Nucleus accumbens (tissue), 56 donors: ENCODE measurements around the gene ARHGAP24.

ENCODE experiments used
- DNase-seq, 56 donors: peaks; one replicate each; lab custom pipeline; 2025; lab: John Stamatoyannopoulos, UW

ARHGAP24 gene

DNA sequence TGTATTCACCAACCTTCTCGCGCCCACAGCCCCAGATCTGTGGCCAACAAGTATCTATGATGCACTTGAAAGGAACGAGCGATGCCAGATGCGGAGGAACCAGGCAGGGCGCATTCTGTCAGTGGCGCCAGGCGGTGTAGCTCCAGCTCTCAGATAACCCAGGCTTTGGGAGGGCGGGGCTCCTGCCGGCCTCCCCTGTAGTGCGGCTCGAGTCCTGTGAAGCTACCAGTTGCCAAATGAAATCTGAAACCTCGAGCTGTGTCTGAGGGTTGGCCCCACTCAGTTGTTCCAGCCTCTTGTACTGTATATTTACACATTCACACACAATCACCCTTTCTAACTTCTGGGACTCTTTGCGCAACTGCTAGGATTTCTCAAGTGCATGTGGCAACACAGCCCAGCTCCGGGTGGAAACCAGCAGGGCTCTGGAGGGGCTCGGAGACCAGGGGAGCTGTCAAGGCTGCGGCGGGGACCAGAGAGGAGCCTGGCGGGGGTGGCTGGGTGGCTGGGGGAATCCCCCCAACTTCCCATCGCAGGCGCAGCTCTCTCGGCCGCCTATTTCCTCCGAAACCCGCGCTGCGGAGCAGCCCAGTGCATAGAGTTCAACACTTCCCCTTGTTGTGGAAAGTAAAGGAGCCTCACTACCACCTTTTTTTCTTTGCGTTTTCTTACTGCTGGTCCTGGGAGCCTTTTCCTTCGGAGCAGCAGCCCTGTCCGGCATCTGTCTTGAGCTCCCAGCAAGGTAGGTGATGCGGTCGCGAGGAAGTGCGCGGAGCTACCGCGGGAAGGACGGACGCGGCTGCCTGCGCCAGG is at the start of gene ARHGAP24:
Gene ARHGAP24, plus strand, starts transcription at position 333 of the 813 bp plus-strand sequence.
- peak in 46 of 56 donors; percentile 2 to 67 (median 23) for DNase-seq

DNA sequence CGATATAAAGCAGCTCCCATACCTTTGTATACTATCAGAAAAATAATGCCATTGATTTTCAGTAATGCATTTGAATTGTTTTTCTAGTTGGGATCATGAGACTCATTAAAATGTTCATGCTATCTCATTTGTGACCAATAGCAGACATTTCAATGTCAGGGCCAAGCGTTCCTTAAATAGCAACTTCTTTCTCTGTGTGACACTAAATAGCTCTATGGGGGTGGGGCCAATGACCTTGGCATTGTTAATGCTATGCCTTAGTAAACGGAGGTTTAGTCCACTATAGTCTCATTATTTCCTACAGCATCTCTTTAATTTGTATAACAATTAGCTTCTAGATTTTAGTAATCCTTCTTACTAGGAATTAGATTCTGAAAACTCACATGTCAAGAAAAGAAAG is 48.6 kb upstream of the ARHGAP24 start:
- DNase-seq = no peak

DNA sequence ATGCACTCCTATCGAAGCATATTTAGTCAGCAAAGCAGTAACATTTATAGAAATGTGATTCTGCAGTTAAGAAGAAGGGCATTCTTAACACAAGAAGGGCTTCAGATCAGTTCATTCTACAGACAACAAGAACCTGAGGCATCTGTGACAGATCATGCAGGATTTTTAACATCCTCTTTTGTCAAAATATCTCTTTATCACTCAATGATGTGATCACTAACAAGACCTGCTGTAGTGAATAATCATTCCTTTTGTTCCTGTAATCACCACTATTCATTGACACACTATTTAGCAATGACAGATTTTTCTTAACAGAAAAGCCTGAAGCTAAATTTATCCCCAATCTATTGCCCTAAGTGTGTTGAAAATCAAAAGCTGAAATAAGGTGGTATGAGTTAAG is 47.8 kb upstream of the ARHGAP24 start:
- no peak for DNase-seq

DNA sequence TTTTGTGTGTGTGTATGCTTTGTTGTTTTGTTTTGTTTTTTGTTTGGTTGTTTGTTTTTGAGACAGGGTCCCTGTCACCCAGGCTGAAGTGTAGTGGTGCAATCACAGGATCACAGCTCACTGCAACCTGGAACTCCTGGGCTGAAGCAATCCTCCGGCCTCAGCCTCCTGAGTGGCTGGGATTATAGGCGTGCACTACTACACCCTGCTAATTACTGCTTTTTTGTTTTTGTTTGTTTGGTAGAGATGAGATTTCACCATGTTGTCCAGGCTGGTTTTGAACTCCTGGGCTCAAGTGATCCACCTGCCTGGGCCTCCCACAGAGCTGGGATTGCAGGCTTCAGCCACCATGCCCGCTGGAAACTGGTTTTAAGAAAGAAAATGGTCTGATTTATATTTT is 44.7 kb upstream of the ARHGAP24 start:
- no peak for DNase-seq

DNA sequence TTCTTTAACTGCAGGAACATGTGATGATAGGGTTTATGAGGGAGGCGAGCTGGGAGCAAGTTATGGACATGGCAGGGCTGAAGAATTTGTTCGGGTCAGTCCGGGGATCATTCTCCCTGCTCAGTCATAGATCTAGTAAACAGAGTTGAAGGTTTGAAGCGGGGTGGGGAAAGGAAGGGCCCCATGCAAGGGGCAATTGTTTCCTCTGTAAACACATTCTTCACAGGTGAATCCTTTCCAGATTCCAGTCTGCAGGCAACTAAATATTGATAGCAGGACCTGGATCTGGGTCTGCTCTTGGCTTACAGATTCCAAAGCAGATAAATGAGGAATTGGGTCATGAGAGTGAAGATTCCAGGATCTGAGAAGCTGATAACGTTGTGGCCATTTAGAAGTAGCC is 44.3 kb upstream of the ARHGAP24 start:
- DNase-seq = no peak

DNA sequence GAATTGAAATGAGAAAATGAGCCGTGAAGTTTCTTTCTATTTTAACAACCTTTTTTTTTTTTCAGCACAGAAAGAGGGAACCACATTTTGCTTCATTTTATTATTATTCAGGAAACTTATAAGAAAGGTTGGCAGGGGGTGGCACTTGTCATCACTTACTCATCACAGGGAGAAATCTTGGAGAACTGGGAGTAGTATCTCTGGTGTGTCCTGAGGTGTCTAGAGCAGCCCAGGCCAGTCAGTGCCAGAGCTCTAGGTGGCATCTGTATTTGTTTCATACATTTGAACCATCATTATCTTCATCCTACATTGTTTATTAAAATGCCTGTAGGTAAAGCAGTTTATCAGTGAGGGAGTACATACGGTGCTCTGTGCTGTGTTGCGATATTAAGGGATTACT is 43.8 kb upstream of the ARHGAP24 start:
- DNase-seq = peak in 1 of 56 donors; percentile 1

DNA sequence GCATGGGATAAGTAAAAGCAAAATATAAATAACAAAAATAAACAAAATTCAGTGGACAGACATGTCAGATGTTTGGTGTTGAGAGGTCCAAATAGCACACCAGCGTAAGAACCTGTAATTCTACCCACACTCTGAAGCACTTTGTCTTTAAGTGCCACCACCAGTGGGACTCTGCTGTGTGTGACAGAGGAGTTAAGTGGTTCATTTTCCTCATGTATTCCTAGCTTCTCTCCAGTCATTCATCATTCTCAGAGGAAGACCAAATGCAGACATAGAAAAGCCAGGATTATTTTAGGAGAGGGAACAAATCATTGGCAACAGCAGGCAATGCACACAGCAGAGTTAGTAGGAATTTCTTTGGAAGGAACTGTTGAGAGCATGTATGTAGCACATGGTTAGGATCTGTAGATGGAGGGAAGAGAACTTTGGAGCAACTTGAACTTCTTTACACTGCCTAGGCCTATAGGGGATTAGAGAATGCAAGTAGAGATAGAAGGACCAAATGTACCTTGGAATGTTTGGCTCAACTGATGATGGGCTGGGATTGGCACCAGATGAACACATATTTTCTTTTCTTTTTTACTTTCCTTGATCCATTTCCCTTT is 43.0 kb upstream of the ARHGAP24 start:
- no peak for DNase-seq

DNA sequence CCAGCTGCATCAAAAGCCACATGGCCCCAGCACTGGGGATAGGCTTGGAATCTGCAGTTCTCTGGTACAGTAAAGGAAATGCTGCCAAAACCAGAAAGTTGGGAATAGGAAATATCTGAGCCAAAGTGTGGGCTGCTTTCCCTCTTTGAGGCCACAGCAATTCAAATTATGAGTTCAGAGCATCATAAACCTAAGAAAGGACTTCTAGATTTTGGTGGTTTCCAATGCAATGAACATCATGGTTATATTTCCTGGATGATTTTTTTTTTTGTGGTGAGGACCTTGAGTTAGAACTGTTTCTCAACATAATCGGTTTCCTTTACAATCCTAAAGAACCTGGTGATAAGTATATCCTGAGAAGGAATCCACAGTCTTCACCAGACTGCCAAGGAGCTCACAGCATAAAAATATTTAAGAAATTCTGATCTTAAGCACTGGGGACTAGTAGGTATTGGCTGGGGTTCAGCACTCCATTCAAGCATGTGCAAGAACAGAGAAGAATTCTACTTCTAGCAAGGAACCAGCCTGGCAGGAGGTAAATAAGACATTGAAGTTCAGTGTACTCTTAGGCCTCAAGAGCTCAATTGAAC is 29.8 kb upstream of the ARHGAP24 start:
- DNase-seq = no peak

DNA sequence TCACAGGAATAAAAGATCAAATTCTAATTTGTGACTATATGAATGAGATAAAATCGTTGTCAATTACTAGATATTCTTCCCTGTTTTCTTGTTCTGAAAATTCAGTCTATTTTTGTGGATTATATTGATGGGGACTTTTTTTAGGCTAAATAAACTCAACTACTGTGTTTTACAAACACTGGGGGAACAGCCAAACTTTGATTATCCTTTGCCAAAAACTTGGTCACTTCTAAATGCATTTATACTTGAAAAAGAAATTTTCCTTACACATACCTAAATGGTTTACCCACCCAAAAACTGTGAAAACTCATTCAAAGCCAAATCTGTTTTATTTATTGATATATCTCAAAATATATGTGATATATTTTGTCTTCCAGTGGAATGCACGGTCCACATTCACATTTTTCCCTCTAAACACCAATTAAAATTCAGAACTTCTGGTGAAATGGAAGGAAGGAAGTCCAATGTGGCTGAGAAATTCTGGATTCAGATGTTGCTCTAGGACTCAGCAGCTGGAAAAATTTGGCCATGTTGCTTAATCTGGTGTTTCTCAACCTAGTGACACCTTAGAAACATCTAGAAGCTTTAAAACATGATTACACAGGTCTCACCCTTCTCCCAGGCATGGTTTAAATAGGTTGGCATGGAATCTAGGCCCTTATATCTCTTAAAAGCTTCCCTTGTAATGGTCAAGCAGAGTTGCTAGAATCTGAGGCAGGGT is 28.6 kb upstream of the ARHGAP24 start:
- DNase-seq = no peak

DNA sequence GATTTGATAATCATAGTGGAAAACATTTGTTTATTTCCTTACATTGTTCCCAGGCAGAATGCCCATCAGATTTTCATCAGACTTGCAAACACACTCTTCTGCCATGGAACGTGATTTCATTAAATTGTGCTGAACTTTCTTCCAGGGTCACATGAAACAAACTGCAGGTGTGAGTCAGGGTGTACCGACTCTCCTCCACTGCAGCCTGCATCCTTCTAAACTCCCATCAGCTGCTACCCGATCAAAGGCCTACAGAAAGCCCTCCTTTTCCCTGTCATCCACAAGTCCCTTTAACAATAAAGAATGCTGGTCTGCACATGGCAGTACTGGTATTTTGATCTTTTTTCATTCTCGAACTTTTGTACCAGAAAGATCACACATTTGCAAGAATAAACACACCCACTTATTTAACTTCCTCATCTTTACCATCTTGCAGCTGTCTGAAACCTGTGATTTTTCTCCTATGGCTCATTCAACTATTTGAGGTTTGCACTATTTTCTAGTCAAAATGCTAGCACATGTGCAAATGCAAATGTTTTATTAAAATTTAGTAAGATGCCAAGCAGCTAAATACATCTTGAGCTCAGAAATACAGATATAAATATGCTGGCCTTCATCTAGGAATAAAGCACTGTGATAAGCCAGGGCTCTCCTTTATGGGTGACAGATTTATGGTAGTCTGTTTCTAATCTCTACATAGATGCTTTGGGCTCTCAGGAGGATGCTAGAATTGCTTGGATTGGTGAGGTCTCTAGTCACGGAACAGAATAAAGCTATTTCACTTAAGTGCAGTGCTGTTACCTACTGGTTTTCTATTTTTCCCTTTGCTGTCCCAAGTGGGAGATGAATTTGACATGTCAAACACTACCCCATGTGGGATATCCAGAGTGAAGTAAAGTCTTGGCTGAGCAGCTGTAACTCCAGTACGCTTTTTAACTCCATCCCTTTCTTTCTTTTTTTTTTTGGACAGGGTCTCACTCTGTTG is 25.8 kb upstream of the ARHGAP24 start:
- no peak for DNase-seq

DNA sequence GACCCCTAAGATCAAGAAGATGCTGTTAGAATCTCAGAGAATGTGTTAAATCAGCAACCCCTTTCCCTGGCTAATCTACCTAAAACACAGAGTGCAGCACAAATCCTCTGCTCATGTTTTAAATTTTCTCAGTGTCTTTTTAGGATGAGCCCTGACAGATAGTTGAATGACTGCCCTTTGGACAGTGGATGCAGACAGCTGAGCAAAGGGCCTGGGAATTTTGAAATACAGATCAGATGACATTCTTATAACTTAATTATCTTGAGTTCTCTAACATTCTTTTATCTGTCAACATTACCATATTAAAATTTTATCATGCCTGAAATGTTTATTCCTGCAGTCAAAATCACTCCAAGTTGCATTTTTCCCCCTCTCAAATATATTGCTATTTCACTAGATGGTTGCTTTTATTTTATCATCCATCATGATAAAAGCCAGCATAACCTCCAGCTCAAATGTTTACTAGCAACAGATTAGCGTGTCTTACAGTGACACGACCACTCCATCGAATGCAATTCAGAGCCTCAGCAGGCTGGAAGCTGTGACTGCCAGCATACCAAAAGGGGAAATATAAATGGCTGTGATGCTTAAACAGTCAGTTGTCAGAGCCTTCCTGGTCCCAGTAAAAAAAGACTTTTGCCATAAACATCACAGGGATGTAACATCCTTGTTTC is 22.8 kb upstream of the ARHGAP24 start:
- no peak for DNase-seq

DNA sequence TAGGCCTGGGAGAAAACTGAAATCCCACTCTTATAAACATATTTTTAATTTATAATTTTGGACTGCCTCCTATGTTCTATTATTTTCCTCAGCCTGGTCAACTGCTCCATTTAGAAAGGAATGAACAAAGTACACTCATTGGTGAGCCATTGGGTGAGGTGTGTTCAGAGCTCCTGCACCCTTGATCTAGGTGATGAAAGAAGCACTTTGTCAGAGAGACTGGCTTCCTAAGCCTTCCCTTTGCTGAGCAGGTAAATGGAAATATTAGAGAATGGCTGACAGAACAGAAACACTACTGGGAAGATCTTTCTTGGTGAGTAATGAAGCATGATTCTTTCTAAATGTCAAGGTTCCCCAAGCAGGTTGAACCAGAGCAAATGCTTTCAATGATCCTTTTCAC is 19.0 kb upstream of the ARHGAP24 start:
- DNase-seq = no peak

DNA sequence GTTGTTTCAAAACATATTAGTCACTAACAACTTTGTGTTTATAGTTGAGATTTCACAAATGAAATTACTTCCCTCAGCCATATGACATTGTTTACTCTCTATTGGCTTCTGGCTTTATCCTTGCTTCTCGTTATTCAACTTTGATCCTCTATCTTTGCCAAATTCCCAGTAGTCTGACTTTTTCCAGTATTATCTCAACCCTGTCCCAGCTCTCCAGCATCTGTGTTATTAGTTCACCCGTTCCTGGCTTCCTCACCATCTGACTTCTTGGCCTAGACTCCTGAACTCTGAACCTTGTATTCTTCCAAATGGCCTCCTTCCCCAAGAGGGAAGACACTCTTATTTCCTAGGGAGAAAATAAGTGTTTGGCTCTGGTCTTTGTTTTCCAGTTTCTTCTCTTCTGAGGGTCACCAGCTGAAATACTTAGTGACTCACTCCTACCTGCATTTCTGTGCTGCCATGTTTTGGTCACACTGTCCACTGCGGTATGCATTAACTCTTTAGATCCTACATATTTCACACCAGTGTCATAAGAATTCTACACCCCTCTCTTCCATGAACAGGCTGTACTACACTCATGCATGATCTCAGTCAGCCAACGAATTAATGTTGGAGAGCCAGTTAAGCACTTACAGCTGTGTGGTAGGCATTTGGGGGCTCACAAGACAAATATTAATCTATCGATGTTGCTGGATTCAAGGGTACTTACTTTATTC is 17.0 kb upstream of the ARHGAP24 start:
- DNase-seq = no peak

DNA sequence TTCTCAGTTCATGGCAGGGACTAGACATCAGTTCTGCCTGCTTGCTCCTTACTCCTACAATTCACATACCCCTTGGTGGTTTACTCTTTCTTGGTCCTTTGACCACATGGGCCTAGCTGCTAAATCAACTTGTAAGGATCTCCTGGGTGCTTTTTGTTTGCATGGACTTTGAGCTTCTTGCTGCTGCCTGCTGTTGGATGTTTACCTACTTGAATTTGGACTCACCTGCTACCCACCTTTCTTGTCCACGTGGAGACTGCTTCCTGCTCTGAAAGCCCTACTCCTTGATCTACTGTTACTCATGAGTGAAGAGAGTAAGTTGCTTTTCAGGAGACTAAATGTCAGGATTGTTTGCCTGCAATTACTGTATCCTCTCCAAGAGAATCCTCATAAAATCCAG is 15.2 kb upstream of the ARHGAP24 start:
- DNase-seq = no peak

DNA sequence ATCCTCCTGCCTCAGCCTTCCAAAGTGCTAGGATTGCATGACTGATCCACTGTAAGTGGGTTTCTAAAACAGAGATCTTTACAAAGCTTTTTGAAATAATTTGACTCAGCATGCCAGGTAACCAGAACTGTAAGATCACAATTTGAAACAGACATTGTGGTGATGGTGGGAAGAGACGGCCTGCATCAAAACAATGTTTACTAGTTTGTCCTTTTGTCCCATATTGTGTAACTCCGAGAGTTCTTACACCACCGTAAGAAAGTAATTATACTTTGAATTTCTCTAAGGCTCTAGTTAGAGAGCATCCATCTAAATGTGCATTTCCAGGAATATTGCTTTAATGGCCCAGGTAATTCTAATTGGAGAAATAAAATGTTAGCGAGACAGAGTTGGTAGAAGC is 594 bp upstream of the ARHGAP24 start:
- DNase-seq = no peak

DNA sequence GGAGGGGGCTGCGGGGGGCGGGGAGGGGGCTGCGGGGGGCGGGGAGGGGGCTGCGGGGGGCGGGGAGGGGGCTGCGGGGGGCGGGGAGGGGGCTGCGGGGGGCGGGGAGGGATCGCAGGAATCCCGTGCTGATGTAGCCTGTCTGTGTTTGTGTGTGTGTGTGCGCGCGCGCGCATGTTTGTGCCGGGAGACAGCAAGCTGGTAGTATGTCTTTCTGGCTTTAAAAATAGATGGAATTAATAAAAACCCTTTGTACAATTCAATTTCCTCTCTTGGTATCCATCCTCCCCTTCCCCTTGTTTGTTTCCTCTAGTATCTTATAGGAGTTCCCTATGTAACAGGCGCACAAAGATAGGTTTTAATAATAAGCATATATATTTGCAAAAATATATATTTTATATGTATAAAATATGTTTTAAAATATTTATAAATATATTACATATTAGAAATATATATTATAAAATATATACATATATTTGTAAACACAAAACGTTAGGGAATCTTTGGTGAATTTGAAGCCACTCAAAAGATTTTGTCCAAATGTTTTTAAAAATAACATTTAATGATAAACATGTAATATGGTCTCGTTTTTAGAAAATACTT is 782 bp downstream of the ARHGAP24 start:
- DNase-seq = peak in 2 of 56 donors; percentile 3 to 38

DNA sequence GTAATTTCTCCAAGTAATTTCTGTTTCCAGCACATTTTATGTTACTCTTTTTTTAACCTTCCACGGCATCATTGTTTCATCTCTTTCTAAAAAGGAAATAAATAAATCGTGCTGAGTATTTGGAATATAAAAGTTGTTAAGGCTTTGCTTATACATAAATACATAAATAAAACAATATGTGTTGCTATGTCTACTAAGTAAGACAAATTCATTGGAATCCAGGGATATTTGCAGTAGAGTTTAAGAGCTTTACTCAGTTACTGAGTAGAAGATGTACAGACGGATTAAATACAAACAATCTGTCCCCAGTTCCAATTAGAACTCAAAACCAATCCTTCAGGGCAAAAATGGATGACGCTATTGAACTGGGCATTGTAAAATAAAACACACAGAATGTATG is 1.4 kb downstream of the ARHGAP24 start:
- DNase-seq = no peak

DNA sequence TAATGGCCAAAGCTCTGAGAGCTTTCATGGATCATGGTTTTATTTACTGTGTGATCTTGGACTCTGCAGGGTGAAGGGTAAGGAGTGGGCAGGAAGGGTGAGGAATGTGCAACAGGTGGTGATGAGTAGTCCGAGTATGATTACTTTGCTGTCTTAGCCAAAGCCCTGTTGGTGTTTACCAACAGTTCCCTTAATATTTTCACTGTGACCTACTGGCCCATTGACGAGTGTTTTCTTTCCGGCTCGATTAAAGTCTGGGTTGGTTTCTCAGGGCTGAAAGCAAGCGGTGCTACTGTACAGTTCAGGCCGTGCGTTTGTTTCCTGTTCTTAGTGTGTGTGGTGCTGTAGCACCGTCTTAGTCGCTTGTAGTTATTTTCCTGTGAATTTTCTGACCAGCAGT is 2.6 kb downstream of the ARHGAP24 start:
- DNase-seq = no peak
